Smooth muscle cell (in vitro differentiated cells): ENCODE measurements around the gene CBLN4. TPM values are rescaled to one million over a fixed set of nuclear protein-coding genes. Genes with fewer than 3 reads are reported as not detected.

Source experiments
- DNase-seq: peaks from one replicate; lab custom pipeline; 2025; ENCODE audit not compliant: unreplicated experiment; lab: John Stamatoyannopoulos, UW
- H2AFZ ChIP-seq: fragments of 200-600 bp; sonication (generic); 2 replicates; pipeline ENCODE4 v1.6.0; 2016; ENCODE audit warnings: antibody characterized with exemption, low read depth, mild to moderate bottlenecking
- H3F3A ChIP-seq: fragments of 200-600 bp; sonication (generic); 2 replicates; pipeline ENCODE4 v1.6.0; 2017; ENCODE audit warnings: antibody characterized with exemption, low read depth
- H3K27ac ChIP-seq: fragments of 200-600 bp; sonication (generic); 2 replicates; pipeline ENCODE4 v1.5.1; 2016; ENCODE audit warnings: low read depth, mild to moderate bottlenecking
- H3K27me3 ChIP-seq: fragments of 200-600 bp; sonication (generic); 2 replicates; pipeline ENCODE4 v1.6.1; 2016; ENCODE audit warnings: low read depth, mild to moderate bottlenecking
- H3K36me3 ChIP-seq: fragments of 200-600 bp; sonication (generic); 2 replicates; pipeline ENCODE4 v1.5.1; 2016; ENCODE audit warnings: low read depth
- H3K4me1 ChIP-seq: fragments of 200-600 bp; sonication (generic); 2 replicates; pipeline ENCODE4 v1.5.1; 2016; ENCODE audit warnings: low read depth
- H3K4me2 ChIP-seq: fragments of 200-600 bp; sonication (generic); 2 replicates; pipeline ENCODE4 v1.6.0; 2016; ENCODE audit warnings: mild to moderate bottlenecking
- H3K4me3 ChIP-seq: fragments of 200-600 bp; sonication (generic); 2 replicates; pipeline ENCODE4 v1.5.1; 2016; ENCODE audit warnings: mild to moderate bottlenecking
- H3K79me2 ChIP-seq: fragments of 200-600 bp; sonication (generic); 2 replicates; pipeline ENCODE4 v1.6.0; 2016; ENCODE audit warnings: low read depth, mild to moderate bottlenecking
- H3K9ac ChIP-seq: fragments of 200-600 bp; sonication (generic); 2 replicates; pipeline ENCODE4 v1.6.0; 2016; ENCODE audit warnings: low read depth
- H3K9me3 ChIP-seq: fragments of 200-600 bp; sonication (generic); replicated peaks from 2 replicates; pipeline ENCODE4 v1.5.1; 2016; ENCODE audit warnings: low read depth
- H4K20me1 ChIP-seq: fragments of 200-600 bp; sonication (generic); 2 replicates; pipeline ENCODE4 v1.6.0; 2016; ENCODE audit warnings: low read depth
- CTCF ChIP-seq: fragments of 200-600 bp; sonication (generic); IDR thresholded peaks from 2 replicates; pipeline ENCODE4 v1.5.1; 2017; ENCODE audit warnings: borderline replicate concordance, mild to moderate bottlenecking, antibody characterized with exemption; ENCODE audit not compliant: insufficient read depth, poor library complexity, severe bottlenecking
- WGBS: methylation state at CpG from one replicate; pipeline ENCODE4 v1.1.7; 2016; ENCODE audit warnings: low lambda C conversion rate; 5-methylcytosine and 5-hydroxymethylcytosine counted together
- polyA plus RNA-seq: library from polyadenylated mRNA; unstranded; fragments of >200 nt; fragmentation: Nextera tagmentation; extraction: Ambion mirVana; gene quantifications from 2 replicates; pipeline ENCODE4 v1.2.1, GENCODE V29; 2016
- total RNA-seq: library from RNA; depleted of rRNA; stranded (reverse); fragments of >200 nt; gene quantifications from 2 replicates; pipeline ENCODE4 v1.2.3, GENCODE V29; 2014

CBLN4 gene
- not detected in 2 replicates for total RNA-seq
- polyA plus RNA-seq = not detected in 2 replicates

- Histone ChIP-seq H3F3A (no peaks in the 10 kb centered on the region), H2AFZ (no peak within 1 kb of the TSS), H3K79me2 (no peaks in the 10 kb centered on the region), H3K36me3 (no peaks in the 10 kb centered on the region), H4K20me1 (no peaks in the 10 kb centered on the region), H3K27me3 (peaks cover 31% of the 10 kb centered on the region), H3K4me3 (no peak within 1 kb of the TSS), H3K4me1 (no peaks in the 10 kb centered on the region), H3K9ac (no peak within 1 kb of the TSS), H3K27ac (no peak within 1 kb of the TSS), H3K9me3 (no peaks in the 10 kb centered on the region), H3K4me2 (no peak within 1 kb of the TSS)
- TF ChIP-seq CTCF = no peak
- 14% methylated on average over 19 of the region's 29 CpGs for WGBS
- no peak for DNase-seq
Measured at GRCh38 chr20:56005389-56005715, at the start of gene CBLN4. CBLN4 (minus strand) TSS chr20:56005519; CDS start chr20:56004171, 1,348 bp downstream.

DNA sequence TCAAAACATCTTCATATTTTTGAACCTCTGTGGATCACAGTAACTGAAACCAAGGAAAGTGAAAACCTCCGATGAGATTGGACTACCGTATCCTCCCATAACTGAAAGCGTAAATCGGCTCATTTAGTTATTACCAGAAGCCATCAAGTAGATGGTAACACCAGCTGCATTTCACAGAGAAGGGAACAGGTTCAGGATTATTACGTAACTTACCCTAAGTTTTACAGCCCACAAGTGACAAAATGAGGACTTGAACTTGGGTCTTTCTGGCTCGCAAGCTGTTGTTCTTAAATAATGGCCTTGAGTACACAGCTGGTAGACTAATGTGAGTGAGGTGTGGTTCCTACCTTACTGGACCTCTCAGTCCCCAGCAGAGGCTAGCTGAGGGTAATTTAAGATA is 37.9 kb upstream of the CBLN4 start:
- Histone ChIP-seq H3K36me3 (no peaks in the 10 kb centered on the region), H3K9ac (no peak overlapping the region), H3K4me1 (no peaks in the 10 kb centered on the region), H3K27me3 (no peaks in the 10 kb centered on the region), H2AFZ (no peak overlapping the region), H3K4me3 (no peak overlapping the region), H3K79me2 (no peaks in the 10 kb centered on the region), H3K9me3 (peaks cover 4% of the 10 kb centered on the region), H3K4me2 (no peak overlapping the region), H3F3A (no peaks in the 10 kb centered on the region), H4K20me1 (no peaks in the 10 kb centered on the region), H3K27ac (no peak overlapping the region)
- no peak for DNase-seq
- no peak for TF ChIP-seq CTCF
- 78% methylated on average over 6 of the region's 6 CpGs for WGBS

DNA sequence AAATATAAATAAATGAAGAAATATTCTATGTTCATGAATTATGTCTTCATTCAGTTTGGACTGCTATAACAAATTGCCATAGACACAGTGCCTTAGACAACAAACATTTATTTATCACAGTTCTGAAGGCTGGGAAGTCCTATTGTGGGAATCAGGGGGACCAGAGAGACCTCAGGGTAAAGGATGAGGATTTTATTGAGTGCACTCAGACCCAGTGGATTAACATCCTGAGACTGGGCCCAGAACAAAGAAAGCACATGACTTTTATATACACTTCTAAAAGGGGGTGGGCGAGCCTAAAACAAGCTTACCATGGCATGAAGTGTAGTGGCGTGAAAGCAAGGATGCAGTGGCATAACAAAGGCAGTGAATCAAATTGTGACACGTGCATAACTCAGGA is 26.9 kb upstream of the CBLN4 start:
- Histone ChIP-seq H3K9me3 (peaks cover 7% of the 10 kb centered on the region), H3K27me3 (no peaks in the 10 kb centered on the region), H3K79me2 (no peaks in the 10 kb centered on the region), H3F3A (no peaks in the 10 kb centered on the region), H3K4me2 (no peak overlapping the region), H2AFZ (no peak overlapping the region), H4K20me1 (no peaks in the 10 kb centered on the region), H3K4me1 (no peaks in the 10 kb centered on the region), H3K27ac (no peak overlapping the region), H3K36me3 (no peaks in the 10 kb centered on the region), H3K9ac (no peak overlapping the region), H3K4me3 (no peak overlapping the region)
- no peak for DNase-seq
- no peak for TF ChIP-seq CTCF
- WGBS = 33% methylated on average over 3 of the region's 3 CpGs

DNA sequence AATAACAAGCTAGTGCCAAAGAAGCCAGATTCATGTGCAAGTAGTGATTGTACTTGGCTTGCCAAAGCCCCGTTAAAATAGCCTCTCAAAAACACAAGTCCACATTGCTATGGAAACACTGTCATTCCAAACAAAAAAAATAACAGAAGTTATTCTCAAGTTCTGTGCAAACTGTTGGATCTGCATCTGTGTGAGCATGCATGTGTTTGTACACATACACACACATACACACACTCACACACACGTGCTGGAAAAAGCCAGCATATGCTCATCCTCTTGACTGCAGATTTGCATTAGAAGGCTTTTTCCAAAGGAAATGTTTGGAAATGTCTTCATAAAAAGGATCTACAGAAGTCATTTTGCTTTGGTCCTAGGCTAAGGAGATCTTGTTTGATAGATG is 13.4 kb upstream of the CBLN4 start:
- TF ChIP-seq CTCF = no peak
- Histone ChIP-seq H3K4me1 (no peaks in the 10 kb centered on the region), H3F3A (no peaks in the 10 kb centered on the region), H3K79me2 (no peaks in the 10 kb centered on the region), H4K20me1 (no peaks in the 10 kb centered on the region), H3K4me2 (no peak overlapping the region), H3K27ac (no peak overlapping the region), H3K27me3 (no peaks in the 10 kb centered on the region), H3K4me3 (no peak overlapping the region), H3K36me3 (no peaks in the 10 kb centered on the region), H2AFZ (no peak overlapping the region), H3K9ac (no peak overlapping the region), H3K9me3 (peaks cover 4% of the 10 kb centered on the region)
- 56% methylated on average over 2 of the region's 2 CpGs for WGBS
- DNase-seq = no peak
